ENCODE data around the gene KRTAP10-8. TPM values are rescaled to one million over a fixed set of nuclear protein-coding genes. Genes with fewer than 3 reads are reported as not detected.
A peak's percentile ranks its signal among the peaks of the same experiment; 100 is the strongest.
"Not testable (repeated sequence)": the region's sequence is repeated elsewhere in the genome, so short reads cannot be mapped to it uniquely, and the experiment has no call there.

KRTAP10-8 gene
- total RNA-seq, 4 donors from 2014 or later, result not detected

DNA sequence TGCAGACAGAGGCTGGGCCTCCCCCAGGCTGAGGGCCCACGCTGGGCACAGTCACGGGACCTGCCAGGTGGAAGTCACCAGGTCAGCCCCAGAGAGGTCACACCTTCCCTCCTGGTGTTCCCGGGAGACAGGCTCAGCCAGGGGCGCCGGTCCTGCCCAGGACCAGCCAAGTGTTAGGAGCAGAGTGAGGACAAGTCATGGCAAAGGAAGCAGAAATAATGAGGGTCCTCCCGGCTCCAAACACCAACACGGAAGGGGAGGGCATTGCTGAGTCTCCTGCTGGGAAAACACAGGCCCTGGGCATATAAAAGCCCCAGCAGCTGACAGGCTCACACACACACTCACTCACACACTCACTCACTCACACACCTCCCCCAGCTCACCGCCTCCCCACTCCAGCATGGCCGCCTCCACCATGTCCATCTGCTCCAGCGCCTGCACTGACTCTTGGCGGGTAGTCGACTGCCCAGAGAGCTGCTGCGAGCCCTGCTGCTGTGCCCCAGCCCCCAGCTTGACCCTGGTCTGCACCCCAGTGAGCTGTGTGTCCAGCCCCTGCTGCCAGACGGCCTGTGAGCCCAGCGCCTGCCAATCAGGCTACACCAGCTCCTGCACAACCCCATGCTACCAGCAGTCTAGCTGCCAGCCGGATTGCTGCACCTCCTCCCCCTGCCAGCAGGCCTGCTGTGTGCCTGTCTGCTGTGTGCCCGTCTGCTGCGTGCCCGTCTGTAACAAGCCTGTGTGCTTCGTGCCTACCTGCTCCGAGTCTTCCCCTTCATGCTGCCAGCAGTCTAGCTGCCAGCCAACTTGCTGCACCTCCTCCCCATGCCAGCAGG lies 25.4 kb downstream of the KRTAP10-8 start, which contains the start of gene KRTAP10-10:
KRTAP10-10 (plus strand) TSS at position 339 of the 833 bp plus-strand sequence; CDS start at position 401, 62 bp downstream.
- peaks cover 0 to 18% (median 4%) of the 10 kb centered on the region in 4 donors for H3K9me3 ChIP-seq
- TF ChIP-seq POLR2A (IDR thresholded peaks at IDR 0.05; ENCODE audit: low read depth) (no peak), EP300 (IDR thresholded peaks at IDR 0.05) (no peak)
- TF ChIP-seq, protein P1, sequence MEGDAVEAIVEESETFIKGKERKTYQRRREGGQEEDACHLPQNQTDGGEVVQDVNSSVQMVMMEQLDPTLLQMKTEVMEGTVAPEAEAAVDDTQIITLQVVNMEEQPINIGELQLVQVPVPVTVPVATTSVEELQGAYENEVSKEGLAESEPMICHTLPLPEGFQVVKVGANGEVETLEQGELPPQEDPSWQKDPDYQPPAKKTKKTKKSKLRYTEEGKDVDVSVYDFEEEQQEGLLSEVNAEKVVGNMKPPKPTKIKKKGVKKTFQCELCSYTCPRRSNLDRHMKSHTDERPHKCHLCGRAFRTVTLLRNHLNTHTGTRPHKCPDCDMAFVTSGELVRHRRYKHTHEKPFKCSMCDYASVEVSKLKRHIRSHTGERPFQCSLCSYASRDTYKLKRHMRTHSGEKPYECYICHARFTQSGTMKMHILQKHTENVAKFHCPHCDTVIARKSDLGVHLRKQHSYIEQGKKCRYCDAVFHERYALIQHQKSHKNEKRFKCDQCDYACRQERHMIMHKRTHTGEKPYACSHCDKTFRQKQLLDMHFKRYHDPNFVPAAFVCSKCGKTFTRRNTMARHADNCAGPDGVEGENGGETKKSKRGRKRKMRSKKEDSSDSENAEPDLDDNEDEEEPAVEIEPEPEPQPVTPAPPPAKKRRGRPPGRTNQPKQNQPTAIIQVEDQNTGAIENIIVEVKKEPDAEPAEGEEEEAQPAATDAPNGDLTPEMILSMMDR (IDR thresholded peaks at IDR 0.05), result no peak
- H3K27ac ChIP-seq (replicated peaks in 1 of 4), result no peak within 1 kb of the TSS
- H3K36me3 ChIP-seq, result no peaks in the 10 kb centered on the region
- H3K27me3 ChIP-seq, result peaks cover 0 to 62% (median 2%) of the 10 kb centered on the region in 4 donors
- H3K4me3 ChIP-seq, result no peak within 1 kb of the TSS
- 50% methylated on average over 8 of the region's 21 CpGs for WGBS
- intact Hi-C loops (cut with DNase I), result no loop called here
- DNase-seq (ENCODE audit: extremely low spot score), result peak; percentile 53
- no peaks in the 10 kb centered on the region for H3K4me1 ChIP-seq

DNA sequence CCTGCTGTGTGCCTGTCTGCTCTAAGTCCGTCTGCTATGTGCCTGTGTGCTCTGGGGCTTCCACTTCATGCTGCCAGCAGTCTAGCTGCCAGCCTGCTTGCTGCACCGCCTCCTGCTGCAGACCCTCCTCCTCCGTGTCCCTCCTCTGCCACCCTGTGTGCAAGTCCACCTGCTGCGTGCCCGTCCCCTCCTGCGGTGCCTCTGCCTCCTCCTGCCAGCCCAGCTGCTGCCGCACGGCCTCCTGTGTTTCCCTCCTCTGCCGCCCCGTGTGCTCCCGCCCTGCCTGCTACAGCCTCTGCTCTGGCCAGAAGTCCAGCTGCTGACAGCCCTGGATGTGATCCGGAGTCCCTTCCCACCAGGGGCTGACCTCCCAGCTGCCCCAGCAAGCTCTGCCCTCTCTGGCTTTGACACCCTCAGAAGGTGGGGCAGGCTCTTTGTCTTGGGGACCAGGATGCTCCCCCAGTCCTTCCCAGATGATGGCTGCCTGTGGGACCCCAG lies 26.0 kb downstream of the KRTAP10-8 start:
- Histone ChIP-seq H3K9me3 (peaks cover 0 to 11% (median 1%) of the 10 kb centered on the region in 4 donors), H3K27me3 (peaks cover 0 to 62% (median 2%) of the 10 kb centered on the region in 4 donors)
- H3K4me3 ChIP-seq; DNase-seq (ENCODE audit: extremely low spot score); H3K4me1 ChIP-seq; intact Hi-C loops (cut with DNase I); H3K27ac ChIP-seq (replicated peaks in 1 of 4); H3K36me3 ChIP-seq: not testable (repeated sequence)
- WGBS, result 73% methylated on average over 7 of the region's 12 CpGs

DNA sequence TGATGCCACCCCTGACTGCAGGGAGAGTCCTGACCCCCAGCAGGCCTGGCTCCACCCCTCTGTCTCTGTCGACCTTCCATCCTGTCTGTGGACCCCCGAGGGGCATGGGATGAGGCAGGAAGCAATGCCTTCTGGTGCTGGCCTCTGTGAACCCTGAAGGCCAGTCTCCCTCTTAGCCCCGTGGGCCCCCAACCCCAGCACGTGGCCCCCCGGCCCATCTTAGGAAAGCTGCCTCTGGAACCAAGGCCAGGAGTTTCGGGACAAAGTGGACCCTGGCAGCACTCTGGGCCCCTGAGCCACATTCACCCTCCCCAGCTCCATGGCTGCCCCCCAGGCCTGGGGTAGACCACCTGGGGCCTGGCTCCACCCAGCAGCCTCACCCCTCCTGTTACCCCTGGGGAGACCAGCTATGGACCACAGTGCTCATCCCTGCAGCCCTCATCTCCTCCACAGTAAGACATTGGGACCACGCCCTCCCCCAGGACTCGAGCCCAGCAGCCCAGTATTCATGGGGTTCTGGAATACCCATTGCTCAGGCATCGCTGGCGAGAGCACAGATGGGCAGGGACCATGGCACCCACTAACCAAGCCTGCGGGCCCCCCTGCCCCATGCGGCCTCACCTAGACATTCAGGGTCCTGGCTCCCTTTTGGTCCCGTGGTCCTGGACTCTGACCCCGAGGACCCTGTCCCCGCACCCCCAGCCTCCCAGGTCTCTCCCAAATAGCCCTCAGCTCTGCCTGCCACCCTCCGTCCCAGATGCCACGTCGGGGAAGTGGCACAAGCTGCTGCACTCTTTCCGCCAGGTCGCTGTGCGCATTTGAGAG lies 26.8 kb downstream of the KRTAP10-8 start:
- H3K27ac ChIP-seq (replicated peaks in 1 of 4); H3K4me1 ChIP-seq; H3K36me3 ChIP-seq; H3K4me3 ChIP-seq; intact Hi-C loops (cut with DNase I): not testable (repeated sequence)
- 93% methylated on average over 15 of the region's 21 CpGs for WGBS
- H3K27me3 ChIP-seq, result peaks cover 0 to 62% (median 2%) of the 10 kb centered on the region in 4 donors
- DNase-seq (ENCODE audit: extremely low spot score), result peak; percentile 86
- H3K9me3 ChIP-seq, result peaks cover 0 to 12% (median 2%) of the 10 kb centered on the region in 4 donors

DNA sequence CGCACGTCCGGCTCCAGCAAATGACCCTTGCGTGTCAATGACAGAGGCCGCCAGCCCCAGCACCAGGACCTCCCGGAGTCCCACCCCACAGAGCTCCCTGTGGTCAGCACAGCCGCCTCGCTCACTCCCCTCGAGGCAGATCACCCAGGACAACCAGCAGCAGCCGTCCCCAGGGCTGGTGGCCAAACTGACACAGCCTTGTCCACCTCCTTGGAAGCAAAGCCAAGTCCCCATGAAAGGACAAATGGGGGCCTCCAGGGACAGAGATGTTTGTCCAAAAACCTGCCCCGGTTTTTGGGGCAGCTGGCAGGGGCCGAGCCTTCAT lies 27.4 kb downstream of the KRTAP10-8 start:
- intact Hi-C loops (cut with DNase I), result no loop called here
- no peaks in the 10 kb centered on the region for H3K4me1 ChIP-seq
- H3K36me3 ChIP-seq, result no peaks in the 10 kb centered on the region
- no peak overlapping the region for H3K4me3 ChIP-seq
- no peak for DNase-seq (ENCODE audit: extremely low spot score)
- peaks cover 0 to 62% (median 2%) of the 10 kb centered on the region in 4 donors for H3K27me3 ChIP-seq
- H3K9me3 ChIP-seq, result peaks cover 0 to 18% (median 4%) of the 10 kb centered on the region in 4 donors
- no peak overlapping the region for H3K27ac ChIP-seq (replicated peaks in 1 of 4)
- TF ChIP-seq POLR2A (IDR thresholded peaks at IDR 0.05; ENCODE audit: low read depth) (no peak), EP300 (IDR thresholded peaks at IDR 0.05) (no peak), POLR2AphosphoS5 (IDR thresholded peaks at IDR 0.05) (no peak)
- TF ChIP-seq, protein P1 (IDR thresholded peaks at IDR 0.05), result no peak
- WGBS, result 71% methylated on average over 6 of the region's 12 CpGs

DNA sequence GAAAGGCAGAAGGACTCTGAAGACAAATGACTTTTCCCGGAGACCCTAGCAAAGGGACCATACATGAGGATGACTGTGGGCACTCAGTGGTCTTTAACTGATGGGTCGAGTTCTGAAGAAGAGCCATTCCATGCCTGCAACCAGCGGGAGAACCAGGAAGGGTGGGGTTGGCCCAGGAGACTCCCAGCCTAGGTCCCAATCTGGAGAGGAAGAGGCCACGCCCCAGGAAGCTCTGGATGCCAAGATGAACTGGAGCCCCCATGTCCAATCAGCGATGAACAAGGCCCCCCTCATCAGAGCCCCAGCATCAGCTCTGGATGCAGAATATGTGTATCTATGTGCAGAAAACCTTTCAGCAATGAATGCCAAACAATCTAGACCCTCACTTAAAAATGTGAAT lies 28.9 kb downstream of the KRTAP10-8 start:
- no peak for TF ChIP-seq POLR2AphosphoS5 (IDR thresholded peaks at IDR 0.05)
- TF ChIP-seq POLR2A (IDR thresholded peaks at IDR 0.05; ENCODE audit: low read depth), result no peak
- no peak for TF ChIP-seq EP300 (IDR thresholded peaks at IDR 0.05)
- TF ChIP-seq, protein P1 (IDR thresholded peaks at IDR 0.05), result no peak
- Histone ChIP-seq H3K27me3 (peaks cover 0 to 56% (median 2%) of the 10 kb centered on the region in 4 donors), H3K4me1 (no peaks in the 10 kb centered on the region), H3K9me3 (peaks cover 0 to 30% (median 9%) of the 10 kb centered on the region in 4 donors), H3K4me3 (no peak overlapping the region), H3K27ac (replicated peaks in 1 of 4) (no peak overlapping the region), H3K36me3 (no peaks in the 10 kb centered on the region)
- DNase-seq (ENCODE audit: extremely low spot score), result no peak
- 78% methylated on average over 5 of the region's 5 CpGs for WGBS
- intact Hi-C loops (cut with DNase I), result no loop called here
